ENCODE results near the gene HIRIP3. TPM values are rescaled to one million over a fixed set of nuclear protein-coding genes. Genes with fewer than 3 reads are reported as not detected.
A peak's percentile ranks its signal among the peaks of the same experiment; 100 is the strongest.

Gene HIRIP3
- total and polyA plus RNA-seq, 2 of the 13 experiments (the other 11 are each of a cell fraction or from before 2014, with no cell fraction given): 12.6 to 17.2 TPM

- TF ChIP-seq PAF1 (CRISPR knock-in tag; IDR thresholded peaks at IDR 0.05): no peak
- TF ChIP-seq CHD2 (IDR thresholded peaks at IDR 0.05; ENCODE audit: low read depth, low read length): no peak
- peak; percentile 26; the same call in 1 of the 2 replicates for TF ChIP-seq BCL6 (CRISPR knock-in tag; IDR thresholded peaks at IDR 0.05)
- TF ChIP-seq, protein P1, sequence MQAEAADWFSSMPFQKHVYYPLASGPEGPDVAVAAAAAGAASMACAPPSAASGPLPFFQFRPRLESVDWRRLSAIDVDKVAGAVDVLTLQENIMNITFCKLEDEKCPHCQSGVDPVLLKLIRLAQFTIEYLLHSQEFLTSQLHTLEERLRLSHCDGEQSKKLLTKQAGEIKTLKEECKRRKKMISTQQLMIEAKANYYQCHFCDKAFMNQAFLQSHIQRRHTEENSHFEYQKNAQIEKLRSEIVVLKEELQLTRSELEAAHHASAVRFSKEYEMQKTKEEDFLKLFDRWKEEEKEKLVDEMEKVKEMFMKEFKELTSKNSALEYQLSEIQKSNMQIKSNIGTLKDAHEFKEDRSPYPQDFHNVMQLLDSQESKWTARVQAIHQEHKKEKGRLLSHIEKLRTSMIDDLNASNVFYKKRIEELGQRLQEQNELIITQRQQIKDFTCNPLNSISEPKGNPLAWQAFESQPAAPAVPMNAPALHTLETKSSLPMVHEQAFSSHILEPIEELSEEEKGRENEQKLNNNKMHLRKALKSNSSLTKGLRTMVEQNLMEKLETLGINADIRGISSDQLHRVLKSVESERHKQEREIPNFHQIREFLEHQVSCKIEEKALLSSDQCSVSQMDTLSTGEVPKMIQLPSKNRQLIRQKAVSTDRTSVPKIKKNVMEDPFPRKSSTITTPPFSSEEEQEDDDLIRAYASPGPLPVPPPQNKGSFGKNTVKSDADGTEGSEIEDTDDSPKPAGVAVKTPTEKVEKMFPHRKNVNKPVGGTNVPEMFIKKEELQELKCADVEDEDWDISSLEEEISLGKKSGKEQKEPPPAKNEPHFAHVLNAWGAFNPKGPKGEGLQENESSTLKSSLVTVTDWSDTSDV (CRISPR knock-in tag; IDR thresholded peaks at IDR 0.05): no peak
- TF ChIP-seq ZEB1 (IDR thresholded peaks at IDR 0.05; ENCODE audit: insufficient replicate concordance, low read depth): no peak
- TF ChIP-seq MTF1 (CRISPR knock-in tag; IDR thresholded peaks at IDR 0.05): no peak
- no peak for TF ChIP-seq HOXA7 (CRISPR knock-in tag; IDR thresholded peaks at IDR 0.05)
- TF ChIP-seq KAT7 (CRISPR knock-in tag; IDR thresholded peaks at IDR 0.05; ENCODE audit: borderline replicate concordance): peak; percentile 70; the same call in 1 of the 2 replicates
- TF ChIP-seq ZNF552 (CRISPR knock-in tag; IDR thresholded peaks at IDR 0.05; ENCODE audit: borderline replicate concordance): peak; percentile 52; the same call in 1 of the 2 replicates
- 0 out of 2 replicates have a peak, but pooled peaks have one; percentile 28 for TF ChIP-seq ZNF34 (CRISPR knock-in tag; IDR thresholded peaks at IDR 0.05; ENCODE audit: borderline replicate concordance)
- no peak for TF ChIP-seq ZNF253 (CRISPR knock-in tag; IDR thresholded peaks at IDR 0.05; ENCODE audit: borderline replicate concordance)
- TF ChIP-seq, protein P2, sequence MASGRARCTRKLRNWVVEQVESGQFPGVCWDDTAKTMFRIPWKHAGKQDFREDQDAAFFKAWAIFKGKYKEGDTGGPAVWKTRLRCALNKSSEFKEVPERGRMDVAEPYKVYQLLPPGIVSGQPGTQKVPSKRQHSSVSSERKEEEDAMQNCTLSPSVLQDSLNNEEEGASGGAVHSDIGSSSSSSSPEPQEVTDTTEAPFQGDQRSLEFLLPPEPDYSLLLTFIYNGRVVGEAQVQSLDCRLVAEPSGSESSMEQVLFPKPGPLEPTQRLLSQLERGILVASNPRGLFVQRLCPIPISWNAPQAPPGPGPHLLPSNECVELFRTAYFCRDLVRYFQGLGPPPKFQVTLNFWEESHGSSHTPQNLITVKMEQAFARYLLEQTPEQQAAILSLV (CRISPR knock-in tag; IDR thresholded peaks at IDR 0.05; ENCODE audit: borderline replicate concordance): peak; percentile 67; the same call in 1 of the 2 replicates
- TF ChIP-seq ZNF558 (CRISPR knock-in tag; IDR thresholded peaks at IDR 0.05; ENCODE audit: borderline replicate concordance): peak; percentile 74; the same call in 1 of the 2 replicates
- 0 out of 2 replicates have a peak, but pooled peaks have one; percentile 57 for TF ChIP-seq MIXL1 (CRISPR knock-in tag; IDR thresholded peaks at IDR 0.05)
- no peak for TF ChIP-seq ZNF326 (CRISPR knock-in tag; IDR thresholded peaks at IDR 0.05; ENCODE audit: borderline replicate concordance)
- TF ChIP-seq SPEN (CRISPR knock-in tag; IDR thresholded peaks at IDR 0.05; ENCODE audit: low read depth): peak; percentile 77
- no peak for TF ChIP-seq NFKBIZ (CRISPR knock-in tag; IDR thresholded peaks at IDR 0.05)
These were observed 33.7 kb downstream of the HIRIP3 start, which contains the start of gene TMEM219 (continued) for GRCh38 chr16:29961479-29962343.

Data from HepG2 (cell line).